Left ventricle myocardium inferior (tissue), 1 donor: ENCODE results near the gene CHST8. TPM values are rescaled to one million over a fixed set of nuclear protein-coding genes. Genes with fewer than 3 reads are reported as not detected.

Source experiments
- DNase-seq: peaks from one replicate; pipeline ENCODE4 v3.0.0-alpha.2; 2020
- H3K27ac ChIP-seq: fragments of 200-600 bp; replicated peaks from 2 replicates; pipeline ENCODE4 v1.8.0; 2021
- H3K27me3 ChIP-seq: fragments of 200-600 bp; 2 replicates; pipeline ENCODE4 v1.8.0; 2021; ENCODE audit warnings: low read depth
- H3K36me3 ChIP-seq: fragments of 200-600 bp; 2 replicates; pipeline ENCODE4 v1.8.0; 2021
- H3K4me1 ChIP-seq: fragments of 200-600 bp; 2 replicates; pipeline ENCODE4 v1.8.0; 2021
- H3K4me3 ChIP-seq: fragments of 200-600 bp; 2 replicates; pipeline ENCODE4 v1.8.0; 2021; ENCODE audit warnings: mild to moderate bottlenecking, moderate library complexity
- H3K9me3 ChIP-seq: fragments of 200-600 bp; replicated peaks from 2 replicates; pipeline ENCODE4 v1.8.0; 2021
- CTCF ChIP-seq: fragments of 200-600 bp; IDR thresholded peaks from 2 replicates; pipeline ENCODE4 v1.8.0; 2021; ENCODE audit warnings: antibody characterized with exemption, mild to moderate bottlenecking, borderline replicate concordance
- intact Hi-C: fragments of 100-400 bp; cut with micrococcal nuclease; formaldehyde crosslinking; loops from one replicate; pipeline ENCODE4 v1.11.0; 2022
- total RNA-seq: library from RNA; stranded (reverse); fragmentation: NEBNext Ultra II Directional; extraction: Animal tissue kit (Norgen Biotek cat#: 25700); gene quantifications from one replicate; pipeline ENCODE4 v1.2.1, GENCODE V29; 2021
- donor health status: DM: no; HTN: yes; CAD: no; lungs with severe emphysema.

CHST8 gene
- total RNA-seq, 1 donor from 2014 or later: 0.14 TPM

DNA sequence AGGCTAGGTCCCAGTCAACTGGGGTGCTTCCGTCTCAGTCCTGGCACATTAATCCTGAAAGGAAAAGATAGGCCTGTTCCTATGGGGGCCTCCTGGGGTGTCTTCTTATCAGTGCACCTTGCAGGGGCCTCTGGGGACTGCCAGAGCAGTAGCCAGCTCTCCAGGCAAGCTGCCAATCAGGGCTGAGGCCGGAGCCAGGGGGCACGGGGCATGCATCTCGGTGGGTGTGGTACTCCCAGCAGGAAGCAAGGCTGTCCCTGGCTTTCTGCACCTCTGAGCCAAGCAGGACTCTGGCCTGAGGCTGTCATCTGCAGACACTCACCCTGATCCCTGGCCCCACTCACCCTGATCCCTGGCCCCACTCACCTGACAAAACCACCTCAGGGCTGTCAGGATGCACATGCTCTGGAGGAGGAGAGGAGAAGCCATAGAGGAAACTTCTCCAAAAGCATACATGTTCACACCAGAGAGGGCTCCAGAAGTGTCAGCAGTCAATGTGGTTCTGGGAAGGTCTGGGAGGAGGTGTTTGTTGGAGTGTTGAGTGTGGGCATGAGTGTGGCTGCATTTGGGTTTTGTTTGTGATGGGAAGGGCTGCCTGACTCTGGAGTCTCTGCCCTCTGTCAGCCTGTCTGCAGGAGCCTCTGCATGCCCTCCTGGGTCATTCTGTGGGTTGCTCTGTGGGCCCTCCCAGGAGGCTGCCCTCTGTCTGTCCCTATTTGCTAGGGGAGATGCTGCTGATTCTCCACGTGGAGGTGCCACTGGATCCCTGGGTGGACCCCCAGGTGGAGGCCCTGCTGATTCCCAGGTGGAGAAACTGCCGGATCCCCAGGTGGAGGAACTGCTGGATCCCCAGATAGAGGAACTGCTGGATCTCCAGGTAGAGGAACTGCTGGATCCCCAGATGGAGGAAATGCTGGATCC is 152.2 kb downstream of the CHST8 start:
- Histone ChIP-seq H3K27ac (no peak overlapping the region), H3K36me3 (no peaks in the 10 kb centered on the region), H3K27me3 (peaks cover 93% of the 10 kb centered on the region), H3K4me1 (peaks cover 9% of the 10 kb centered on the region), H3K4me3 (no peak overlapping the region), H3K9me3 (no peaks in the 10 kb centered on the region)
- no peak for DNase-seq
- no peak for TF ChIP-seq CTCF
- intact Hi-C loops: loop anchor here (5.0 kb wide), 1 partner anchor 342 kb away; no protein-coding TSS in a partner anchor

- no peak for DNase-seq
- H3K36me3 ChIP-seq: no peaks in the 10 kb centered on the region
- H3K9me3 ChIP-seq: no peaks in the 10 kb centered on the region
- no peak for TF ChIP-seq CTCF
- peaks cover 9% of the 10 kb centered on the region for H3K4me1 ChIP-seq
- no peak overlapping the region for H3K4me3 ChIP-seq
- H3K27me3 ChIP-seq: peaks cover 93% of the 10 kb centered on the region
- no peak overlapping the region for H3K27ac ChIP-seq
- intact Hi-C loops: loop anchor here (5.0 kb wide), 2 partner anchors 323 to 342 kb away; no protein-coding TSS in a partner anchor
Measured at GRCh38 chr19:33774751-33775150, 153.0 kb downstream of the CHST8 start.

- no peak for DNase-seq
- intact Hi-C loops: loop anchor here (5.0 kb wide), 1 partner anchor 321 kb away; no protein-coding TSS in a partner anchor
Measured at GRCh38 chr19:33775731-33776487, 154.2 kb downstream of the CHST8 start.

DNA sequence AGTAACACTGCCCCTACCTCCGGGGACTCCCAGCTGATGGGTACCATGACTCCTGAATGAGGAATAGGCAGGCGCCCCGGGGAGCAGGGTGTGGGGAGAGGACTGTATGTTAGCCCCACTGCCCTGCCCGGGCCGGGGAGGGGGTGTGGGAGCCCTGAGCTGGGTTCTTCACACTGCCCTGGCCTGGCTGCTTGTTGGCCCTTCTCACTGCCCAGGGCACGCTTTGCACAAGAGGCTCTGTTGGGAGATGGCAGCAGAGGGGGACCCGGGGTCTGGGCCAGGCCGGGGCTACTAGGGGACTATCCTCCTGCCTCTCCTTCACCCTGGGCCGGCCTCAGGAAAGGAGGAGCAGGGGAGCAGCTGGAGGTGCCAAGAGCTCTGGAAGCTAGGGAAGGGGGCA is 155.6 kb downstream of the CHST8 start:
- H3K4me3 ChIP-seq: no peak overlapping the region
- intact Hi-C loops: loop anchor here (5.0 kb wide), 1 partner anchor 320 kb away; no protein-coding TSS in a partner anchor
- H3K4me1 ChIP-seq: peaks cover 16% of the 10 kb centered on the region
- H3K27me3 ChIP-seq: peaks cover 93% of the 10 kb centered on the region
- no peak for DNase-seq
- no peak overlapping the region for H3K27ac ChIP-seq
- no peak for TF ChIP-seq CTCF
- H3K36me3 ChIP-seq: no peaks in the 10 kb centered on the region
- H3K9me3 ChIP-seq: no peaks in the 10 kb centered on the region

More at GRCh38 chr19:33775731-33776487, 154.2 kb downstream of the CHST8 start:
- no peak overlapping the region for H3K4me3 ChIP-seq
- no peak overlapping the region for H3K27ac ChIP-seq
- peaks cover 14% of the 10 kb centered on the region for H3K4me1 ChIP-seq
- no peaks in the 10 kb centered on the region for H3K36me3 ChIP-seq
- no peak for TF ChIP-seq CTCF
- no peaks in the 10 kb centered on the region for H3K9me3 ChIP-seq
- peaks cover 93% of the 10 kb centered on the region for H3K27me3 ChIP-seq

- intact Hi-C loops: loop anchor here (5.0 kb wide), 1 partner anchor 320 kb away; no protein-coding TSS in a partner anchor
- no peak overlapping the region for H3K27ac ChIP-seq
- no peaks in the 10 kb centered on the region for H3K9me3 ChIP-seq
- DNase-seq: no peak
- H3K27me3 ChIP-seq: peaks cover 93% of the 10 kb centered on the region
- TF ChIP-seq CTCF: no peak
- no peaks in the 10 kb centered on the region for H3K36me3 ChIP-seq
- H3K4me1 ChIP-seq: peaks cover 16% of the 10 kb centered on the region
- no peak overlapping the region for H3K4me3 ChIP-seq
Measured at GRCh38 chr19:33777753-33778088, 156.0 kb downstream of the CHST8 start.
